Measurements from ENCODE around the gene C19orf25.

Gene C19orf25

GRCh38 chr19:1456121-1456900 is 22.7 kb downstream of the C19orf25 start:
- peaks cover 5 to 32% (median 29%) of the 10 kb centered on the region in 5 donors for H3K4me1 ChIP-seq (ENCODE audit: control insufficient read depth in 5 of 5, insufficient read depth in 5 of 5, low read length in 5 of 5)
- H3K9me3 ChIP-seq (ENCODE audit: control insufficient read depth in 5 of 5, low read length in 5 of 5) = no peaks in the 10 kb centered on the region
- H3K9ac ChIP-seq (ENCODE audit: low read length in 5 of 5) = no peak overlapping the region
- H3K36me3 ChIP-seq (ENCODE audit: control insufficient read depth in 5 of 5, insufficient read depth in 5 of 5, low read length in 5 of 5) = peaks cover 0 to 16% (median 7%) of the 10 kb centered on the region in 5 donors
- peaks cover 30 to 50% (median 46%) of the 10 kb centered on the region in 5 donors for H3K27me3 ChIP-seq (ENCODE audit: control insufficient read depth in 5 of 5, insufficient read depth in 4 of 5, low read length in 5 of 5)
- H3K27ac ChIP-seq (ENCODE audit: low read depth, low read length) = no peak overlapping the region
- no peak overlapping the region for H3K4me3 ChIP-seq (ENCODE audit: low read depth in 1 of 5, low read length in 5 of 5)

DNA sequence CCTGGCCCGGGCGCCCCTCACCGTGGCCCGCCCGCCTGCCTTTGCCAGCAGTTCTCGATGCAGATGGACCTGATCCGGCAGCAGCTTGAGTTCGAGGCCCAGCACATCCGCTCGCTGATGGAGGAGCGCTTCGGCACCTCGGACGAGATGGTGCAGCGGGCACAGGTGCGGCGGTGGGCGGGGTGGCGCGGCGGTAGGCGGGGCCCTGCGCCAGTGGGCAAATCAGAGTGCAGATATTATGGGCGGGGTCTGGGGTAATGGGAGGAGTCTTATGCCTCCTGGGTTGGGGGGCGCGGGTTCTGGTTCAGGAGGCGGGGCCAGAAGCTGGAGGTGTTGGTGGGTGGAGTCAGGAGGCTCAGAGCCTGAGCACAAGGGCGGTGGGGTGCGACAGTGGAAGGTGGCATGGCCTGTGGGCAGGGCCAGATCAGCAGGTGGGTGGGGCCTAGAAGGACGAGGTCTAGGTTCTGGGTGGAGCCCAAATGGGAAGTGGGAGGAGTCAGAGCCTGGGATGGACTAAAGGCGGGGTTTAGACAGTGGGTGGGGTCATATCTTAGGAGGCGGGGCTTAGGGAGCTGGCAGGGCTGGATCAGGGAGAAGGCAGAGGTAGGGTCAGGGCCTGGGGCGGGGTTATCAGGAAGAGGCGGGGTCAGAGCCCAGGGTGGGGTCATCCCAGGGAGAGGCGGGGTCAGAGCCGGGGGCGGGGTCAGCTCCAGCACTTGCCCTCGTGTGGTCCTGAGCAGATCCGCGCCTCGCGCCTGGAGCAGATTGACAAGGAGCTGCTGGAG is 23.5 kb downstream of the C19orf25 start:
- H3K27me3 ChIP-seq (ENCODE audit: control insufficient read depth in 5 of 5, insufficient read depth in 4 of 5, low read length in 5 of 5) = peaks cover 38 to 57% (median 54%) of the 10 kb centered on the region in 5 donors
- no peak overlapping the region for H3K9ac ChIP-seq (ENCODE audit: low read length in 5 of 5)

DNA sequence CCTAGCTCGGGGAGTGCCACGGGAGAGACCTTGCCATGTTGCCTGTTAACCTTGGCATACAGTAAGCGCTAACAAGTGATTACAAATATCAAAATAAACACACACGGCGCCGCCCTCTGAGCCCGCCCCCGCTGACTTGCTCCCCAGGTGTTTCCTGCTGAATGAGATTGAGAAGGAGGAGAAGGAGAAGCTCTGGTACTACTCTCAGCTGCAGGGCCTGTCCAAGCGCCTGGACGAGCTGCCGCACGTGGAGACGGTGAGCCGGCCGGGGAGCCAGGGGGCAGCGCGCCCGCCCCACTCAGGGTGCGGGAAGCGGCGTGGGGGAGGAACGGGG is 24.0 kb downstream of the C19orf25 start:
- Histone ChIP-seq H3K4me1 (ENCODE audit: control insufficient read depth in 5 of 5, insufficient read depth in 5 of 5, low read length in 5 of 5) (peaks cover 5 to 32% (median 29%) of the 10 kb centered on the region in 5 donors), H3K27me3 (ENCODE audit: control insufficient read depth in 5 of 5, insufficient read depth in 4 of 5, low read length in 5 of 5) (peaks cover 44 to 63% (median 59%) of the 10 kb centered on the region in 5 donors), H3K9me3 (ENCODE audit: control insufficient read depth in 5 of 5, low read length in 5 of 5) (no peaks in the 10 kb centered on the region), H3K36me3 (ENCODE audit: control insufficient read depth in 5 of 5, insufficient read depth in 5 of 5, low read length in 5 of 5) (peaks cover 0 to 4% (median 0%) of the 10 kb centered on the region in 5 donors), H3K27ac (ENCODE audit: low read depth, low read length) (no peak overlapping the region), H3K4me3 (ENCODE audit: low read depth in 1 of 5, low read length in 5 of 5) (no peak overlapping the region), H3K9ac (ENCODE audit: low read length in 5 of 5) (no peak overlapping the region)

More for the DNA sequence above, 23.5 kb downstream of the C19orf25 start:
- H3K36me3 ChIP-seq (ENCODE audit: control insufficient read depth in 5 of 5, insufficient read depth in 5 of 5, low read length in 5 of 5) = peaks cover 0 to 8% (median 2%) of the 10 kb centered on the region in 5 donors
- no peak overlapping the region for H3K27ac ChIP-seq (ENCODE audit: low read depth, low read length)
- peaks cover 5 to 32% (median 29%) of the 10 kb centered on the region in 5 donors for H3K4me1 ChIP-seq (ENCODE audit: control insufficient read depth in 5 of 5, insufficient read depth in 5 of 5, low read length in 5 of 5)
- H3K9me3 ChIP-seq (ENCODE audit: control insufficient read depth in 5 of 5, low read length in 5 of 5) = no peaks in the 10 kb centered on the region
- no peak overlapping the region for H3K4me3 ChIP-seq (ENCODE audit: low read depth in 1 of 5, low read length in 5 of 5)

DNA sequence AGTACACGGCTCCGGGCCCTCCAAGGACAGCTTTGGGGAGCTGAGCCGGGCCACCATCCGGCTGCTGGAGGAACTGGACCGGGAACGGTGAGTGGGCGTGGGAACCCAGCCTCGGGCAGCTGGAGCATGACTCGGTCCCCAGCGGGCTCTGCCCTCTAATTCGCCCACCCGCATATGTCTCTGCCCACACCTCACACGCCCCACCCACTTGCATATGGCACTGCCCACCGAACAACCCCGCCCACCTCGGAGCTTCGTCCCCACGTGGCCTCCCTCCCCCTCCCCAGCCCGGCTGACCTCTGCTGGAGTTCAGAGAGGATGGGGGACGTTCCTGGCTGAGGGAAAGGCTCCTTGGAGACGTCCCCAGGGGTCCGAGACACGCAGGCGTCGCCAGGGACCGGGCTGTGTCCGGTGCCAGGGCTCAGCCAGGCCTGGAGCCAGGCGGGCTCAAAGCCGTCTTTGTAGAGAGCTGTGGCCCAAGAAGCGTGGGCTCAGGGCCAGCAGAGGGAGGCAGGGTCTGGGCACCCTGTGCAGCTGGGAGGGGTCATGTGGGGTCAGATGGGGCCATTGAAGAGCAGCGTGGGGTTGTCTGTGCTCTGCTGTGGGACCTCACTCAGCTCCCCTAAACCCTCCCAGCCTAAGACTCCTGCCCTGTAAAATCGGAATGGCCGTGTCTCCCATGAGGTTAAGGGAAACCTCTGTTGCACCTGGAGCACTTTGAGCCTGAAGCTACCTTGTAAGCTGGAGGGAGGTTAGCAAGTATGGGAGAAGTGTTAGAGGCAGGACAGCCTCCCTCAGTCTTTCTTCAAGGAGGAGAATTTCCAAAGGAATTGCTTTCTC is 25.3 kb downstream of the C19orf25 start:
- no peak overlapping the region for H3K9ac ChIP-seq (ENCODE audit: low read length in 5 of 5)
- H3K4me1 ChIP-seq (ENCODE audit: control insufficient read depth in 5 of 5, insufficient read depth in 5 of 5, low read length in 5 of 5) = peaks cover 5 to 32% (median 29%) of the 10 kb centered on the region in 5 donors
- H3K4me3 ChIP-seq (ENCODE audit: low read depth in 1 of 5, low read length in 5 of 5) = peak overlapping the region in 1 of 5 donors; percentile 25
- H3K27ac ChIP-seq (ENCODE audit: low read depth, low read length) = no peak overlapping the region
- peaks cover 54 to 74% (median 71%) of the 10 kb centered on the region in 5 donors for H3K27me3 ChIP-seq (ENCODE audit: control insufficient read depth in 5 of 5, insufficient read depth in 4 of 5, low read length in 5 of 5)
- no peaks in the 10 kb centered on the region for H3K36me3 ChIP-seq (ENCODE audit: control insufficient read depth in 5 of 5, insufficient read depth in 5 of 5, low read length in 5 of 5)
- H3K9me3 ChIP-seq (ENCODE audit: control insufficient read depth in 5 of 5, low read length in 5 of 5) = no peaks in the 10 kb centered on the region

DNA sequence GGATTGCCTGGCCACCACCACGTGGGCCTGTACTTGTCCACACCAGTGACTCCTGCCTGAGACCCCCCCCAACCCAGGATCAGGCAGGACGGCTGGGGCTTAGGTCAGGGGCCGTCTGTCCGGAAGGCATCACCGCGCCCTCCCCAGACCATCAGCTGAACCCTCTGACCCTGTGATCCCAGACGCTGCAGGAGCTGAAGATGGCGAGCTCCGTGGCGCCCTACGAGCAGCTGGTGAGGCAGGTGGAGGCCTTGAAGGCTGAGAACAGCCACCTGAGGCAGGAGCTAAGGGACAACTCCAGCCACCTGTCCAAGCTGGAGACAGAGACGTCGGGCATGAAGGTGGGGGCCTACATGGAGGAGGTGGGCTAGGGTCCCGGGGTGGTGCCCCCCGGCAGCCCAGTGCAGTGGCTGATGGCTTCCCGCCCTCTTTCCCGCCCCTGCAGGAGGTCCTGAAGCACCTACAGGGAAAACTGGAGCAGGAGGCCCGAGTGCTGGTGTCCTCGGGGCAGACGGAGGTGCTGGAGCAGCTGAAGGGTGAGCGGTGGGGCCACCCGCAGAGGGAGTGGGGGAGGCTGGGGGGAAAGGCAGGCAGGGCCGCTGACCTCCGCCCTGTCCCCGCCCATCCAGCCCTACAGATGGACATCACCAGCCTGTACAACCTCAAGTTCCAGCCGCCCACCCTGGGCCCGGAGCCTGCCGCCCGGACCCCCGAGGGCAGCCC is 26.1 kb downstream of the C19orf25 start:
- Histone ChIP-seq H3K27ac (ENCODE audit: low read depth, low read length) (no peak overlapping the region), H3K36me3 (ENCODE audit: control insufficient read depth in 5 of 5, insufficient read depth in 5 of 5, low read length in 5 of 5) (no peaks in the 10 kb centered on the region), H3K9me3 (ENCODE audit: control insufficient read depth in 5 of 5, low read length in 5 of 5) (no peaks in the 10 kb centered on the region), H3K4me1 (ENCODE audit: control insufficient read depth in 5 of 5, insufficient read depth in 5 of 5, low read length in 5 of 5) (peaks cover 5 to 32% (median 29%) of the 10 kb centered on the region in 5 donors), H3K9ac (ENCODE audit: low read length in 5 of 5) (no peak overlapping the region), H3K27me3 (ENCODE audit: control insufficient read depth in 5 of 5, insufficient read depth in 4 of 5, low read length in 5 of 5) (peaks cover 58 to 73% (median 72%) of the 10 kb centered on the region in 5 donors), H3K4me3 (ENCODE audit: low read depth in 1 of 5, low read length in 5 of 5) (no peak overlapping the region)

DNA sequence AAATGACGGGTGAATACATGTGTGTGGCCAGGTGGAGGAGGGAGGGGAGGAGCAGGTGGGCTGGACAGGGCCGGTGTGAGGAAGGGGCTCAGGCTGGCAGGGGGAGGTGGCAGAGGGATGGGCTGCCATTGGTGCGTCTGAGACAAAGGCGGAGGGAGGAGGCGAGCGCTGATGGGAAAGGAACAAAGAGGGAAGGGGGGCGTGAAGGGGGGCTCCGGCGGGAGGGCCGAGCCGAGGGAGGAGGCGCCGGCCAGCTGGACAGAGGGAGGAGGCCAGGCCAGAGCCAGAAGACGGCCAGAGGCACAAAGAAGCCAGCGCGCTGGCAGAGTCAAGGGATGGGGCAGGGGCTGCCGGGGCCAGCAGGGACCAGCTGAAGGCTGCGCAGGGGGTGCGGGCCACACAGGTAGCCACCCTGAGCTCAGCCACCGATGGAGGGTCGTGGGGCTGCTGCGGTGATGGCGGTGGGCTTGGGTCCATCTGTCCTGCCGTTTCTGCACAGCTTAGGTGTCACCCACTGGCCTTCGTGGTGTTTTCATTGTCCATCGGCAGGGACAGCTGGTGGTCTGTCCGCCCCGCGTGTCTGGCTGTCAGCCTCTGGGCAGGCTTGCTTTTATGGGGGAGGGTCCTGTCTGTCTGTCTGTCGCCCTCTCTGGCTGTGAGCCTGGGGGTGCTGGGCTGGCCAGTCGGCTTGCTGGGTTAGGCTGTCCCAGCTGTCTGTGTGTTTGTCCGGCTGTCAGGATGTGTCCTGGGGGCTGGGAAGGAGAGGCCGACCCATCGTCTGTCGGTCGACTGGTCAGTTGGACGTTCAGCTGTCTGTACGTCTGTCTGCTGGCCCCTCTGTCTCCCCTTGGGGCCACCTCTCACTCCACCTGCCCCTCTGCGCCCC is 26.9 kb downstream of the C19orf25 start:
- Histone ChIP-seq H3K4me3 (ENCODE audit: low read depth in 1 of 5, low read length in 5 of 5) (no peak overlapping the region), H3K9me3 (ENCODE audit: control insufficient read depth in 5 of 5, low read length in 5 of 5) (no peaks in the 10 kb centered on the region), H3K36me3 (ENCODE audit: control insufficient read depth in 5 of 5, insufficient read depth in 5 of 5, low read length in 5 of 5) (no peaks in the 10 kb centered on the region), H3K9ac (ENCODE audit: low read length in 5 of 5) (no peak overlapping the region), H3K4me1 (ENCODE audit: control insufficient read depth in 5 of 5, insufficient read depth in 5 of 5, low read length in 5 of 5) (peaks cover 5 to 33% (median 29%) of the 10 kb centered on the region in 5 donors), H3K27me3 (ENCODE audit: control insufficient read depth in 5 of 5, insufficient read depth in 4 of 5, low read length in 5 of 5) (peaks cover 61 to 75% (median 74%) of the 10 kb centered on the region in 5 donors), H3K27ac (ENCODE audit: low read depth, low read length) (no peak overlapping the region)

- H3K36me3 ChIP-seq (ENCODE audit: control insufficient read depth in 5 of 5, insufficient read depth in 5 of 5, low read length in 5 of 5) = no peaks in the 10 kb centered on the region
- H3K27ac ChIP-seq (ENCODE audit: low read depth, low read length) = no peak overlapping the region
- peaks cover 5 to 38% (median 31%) of the 10 kb centered on the region in 5 donors for H3K4me1 ChIP-seq (ENCODE audit: control insufficient read depth in 5 of 5, insufficient read depth in 5 of 5, low read length in 5 of 5)
- H3K27me3 ChIP-seq (ENCODE audit: control insufficient read depth in 5 of 5, insufficient read depth in 4 of 5, low read length in 5 of 5) = peaks cover 53 to 78% (median 70%) of the 10 kb centered on the region in 5 donors
- H3K9me3 ChIP-seq (ENCODE audit: control insufficient read depth in 5 of 5, low read length in 5 of 5) = no peaks in the 10 kb centered on the region
- H3K9ac ChIP-seq (ENCODE audit: low read length in 5 of 5) = no peak overlapping the region
- H3K4me3 ChIP-seq (ENCODE audit: low read depth in 1 of 5, low read length in 5 of 5) = no peak overlapping the region
Measured at GRCh38 chr19:1450735-1451731, 28.0 kb downstream of the C19orf25 start.

Data from subcutaneous abdominal adipose tissue (tissue), 5 donors.